ENCODE measurements around the gene DDX42.

Gene DDX42

DNA sequence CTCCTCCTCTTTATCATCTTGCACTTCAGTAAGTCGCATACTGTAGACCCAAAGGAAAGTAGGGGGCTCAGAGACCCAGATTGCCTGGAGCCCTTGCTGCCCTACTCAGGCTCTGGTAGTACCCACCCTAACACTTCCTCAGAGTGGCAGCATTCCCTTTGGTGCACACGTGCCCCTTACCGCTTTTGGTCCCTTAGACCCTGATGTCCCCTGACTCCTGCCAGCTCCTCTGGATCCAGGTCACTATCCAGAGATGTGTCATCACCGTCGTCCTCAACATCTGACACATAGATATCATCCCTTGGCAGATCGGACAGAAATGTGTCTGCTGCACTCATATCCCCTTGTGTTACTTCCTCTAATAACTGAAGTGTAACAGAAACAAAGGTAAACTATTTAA is 47.8 kb downstream of the DDX42 start:
- no peak for DNase-seq (ENCODE audit: low spot score)

GRCh38 chr17:63822537-63822936 is 48.6 kb downstream of the DDX42 start:
- no peak for DNase-seq (ENCODE audit: low spot score)

DNA sequence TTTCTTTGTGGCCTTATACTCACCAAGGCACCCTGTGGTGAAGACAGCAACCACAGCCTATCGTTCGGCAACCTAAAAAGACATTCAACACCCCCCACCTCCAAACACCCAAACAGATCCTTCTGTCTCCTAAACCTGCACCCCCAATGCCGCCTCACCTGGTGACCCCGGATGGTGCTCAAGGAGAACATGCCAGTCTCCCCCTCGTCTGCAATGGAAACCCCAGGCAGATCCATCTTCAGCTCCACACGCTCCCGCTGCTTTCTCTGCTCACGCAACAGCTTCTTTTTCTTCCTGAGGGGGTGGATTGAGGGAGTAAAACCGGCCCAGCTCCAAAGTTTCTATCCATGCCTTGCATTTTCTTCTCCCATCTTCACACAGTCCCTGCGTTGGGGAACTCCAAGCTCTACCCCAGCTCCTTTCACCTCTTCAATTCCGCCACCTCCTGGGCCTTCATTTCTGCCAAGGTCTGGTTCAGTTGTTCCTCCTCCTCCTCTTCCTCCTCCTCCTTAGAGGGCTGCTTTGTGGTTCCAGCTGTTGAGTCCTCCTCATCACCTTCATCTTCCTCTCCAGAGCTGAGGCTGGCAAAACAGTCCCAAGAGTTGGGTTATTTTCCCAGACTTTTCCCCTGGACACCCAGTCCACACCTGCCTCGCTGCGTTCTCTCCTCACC is 49.8 kb downstream of the DDX42 start:
- no peak for DNase-seq (ENCODE audit: low spot score)

DNA sequence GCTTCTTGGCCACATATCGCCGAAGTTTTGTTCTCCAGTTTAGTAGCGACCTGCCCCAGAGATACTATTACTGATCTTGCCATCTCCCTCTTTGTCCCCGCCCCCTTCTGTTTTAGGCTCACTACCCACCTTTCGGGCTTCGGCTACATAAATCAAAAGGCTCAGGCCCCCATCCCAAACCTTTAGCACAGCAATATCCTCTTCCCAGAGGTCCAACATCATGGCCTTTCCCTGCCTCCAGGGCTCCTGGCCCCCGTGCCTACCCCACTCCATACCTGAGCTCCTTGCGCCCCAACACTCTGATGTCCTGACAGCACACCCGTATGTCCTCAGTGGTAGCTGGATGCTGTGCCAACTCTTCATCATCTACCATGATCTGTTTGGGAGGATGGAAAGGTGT is 50.4 kb downstream of the DDX42 start:
- no peak for DNase-seq (ENCODE audit: low spot score)

GRCh38 chr17:63826468-63827001 is 52.6 kb downstream of the DDX42 start:
- DNase-seq (ENCODE audit: low spot score): peak; percentile 26

DNA sequence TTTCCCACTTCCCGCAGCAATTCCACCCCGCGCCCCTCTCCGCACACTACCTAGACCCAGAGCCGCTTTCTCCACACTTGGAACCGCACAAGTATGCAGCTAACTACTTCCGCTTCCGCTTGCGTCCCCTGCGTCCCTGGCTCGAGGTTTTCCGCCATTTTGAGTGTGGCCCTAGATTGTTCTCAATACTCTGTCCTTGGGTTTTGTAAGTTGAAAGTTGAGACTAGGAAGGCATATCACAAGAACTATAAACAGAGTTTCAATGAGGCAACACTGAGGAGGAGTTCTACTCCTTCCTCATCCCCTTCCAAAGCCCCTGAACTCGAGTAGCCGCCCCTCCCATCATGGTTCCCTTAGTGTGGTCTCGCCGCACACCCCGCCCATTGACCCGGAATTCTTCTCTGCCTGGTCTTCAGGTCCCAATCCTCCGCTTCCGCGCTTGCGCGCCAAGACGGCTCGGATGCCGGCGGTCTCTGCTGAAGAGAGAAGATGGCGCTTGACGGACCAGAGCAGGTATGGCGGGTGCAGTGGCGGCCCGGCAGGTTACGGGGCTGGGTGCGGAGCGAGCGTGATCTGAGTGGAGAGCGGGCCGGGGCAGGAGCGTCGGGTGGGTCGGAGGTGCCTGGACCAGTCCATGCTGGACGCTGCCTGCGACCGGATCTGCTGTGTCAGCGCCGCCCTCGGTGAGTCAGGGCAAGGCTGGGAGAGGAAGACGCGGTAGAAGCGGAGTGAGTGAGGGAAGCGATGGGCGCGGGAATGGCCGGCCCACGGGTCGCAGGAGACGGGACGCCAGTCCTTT is 53.2 kb downstream of the DDX42 start, which contains the start of the genes FTSJ3 and PSMC5:
TSS of gene FTSJ3 (minus strand) at position 662 of the 799 bp plus-strand sequence. CDS start 761 bp downstream, outside the sequence.
TSS of gene PSMC5 (plus strand) at position 430 of the 799 bp plus-strand sequence. CDS start at position 490, 60 bp downstream.
- peak; percentile 95 for DNase-seq (ENCODE audit: low spot score)

GRCh38 chr17:63827801-63828221 is 53.8 kb downstream of the DDX42 start:
- DNase-seq (ENCODE audit: low spot score): no peak

DNA sequence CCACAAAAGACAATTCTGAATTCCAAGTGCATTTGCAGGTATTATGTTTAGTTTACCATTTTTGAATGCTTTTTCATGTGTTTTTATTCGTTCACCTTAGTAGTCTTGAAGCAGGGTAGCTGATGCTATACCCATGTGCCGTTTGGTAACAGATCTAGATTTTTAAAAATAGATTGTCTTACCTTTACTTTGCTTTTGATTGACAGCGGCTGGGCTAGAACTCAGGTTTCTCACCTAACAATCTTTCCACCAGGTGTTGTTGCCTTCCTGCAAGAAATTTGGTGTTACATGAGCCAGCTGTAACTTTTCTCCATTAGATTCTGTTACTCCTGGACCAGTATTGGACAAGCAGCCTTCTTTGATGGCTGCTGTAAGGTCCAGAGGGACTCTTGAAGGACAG is 55.0 kb downstream of the DDX42 start:
- DNase-seq (ENCODE audit: low spot score): no peak

GRCh38 chr17:63830278-63830677 is 56.3 kb downstream of the DDX42 start:
- DNase-seq (ENCODE audit: low spot score): no peak

- no peak for DNase-seq (ENCODE audit: low spot score)
Observed at GRCh38 chr17:63830904-63831491, 57.0 kb downstream of the DDX42 start.

DNA sequence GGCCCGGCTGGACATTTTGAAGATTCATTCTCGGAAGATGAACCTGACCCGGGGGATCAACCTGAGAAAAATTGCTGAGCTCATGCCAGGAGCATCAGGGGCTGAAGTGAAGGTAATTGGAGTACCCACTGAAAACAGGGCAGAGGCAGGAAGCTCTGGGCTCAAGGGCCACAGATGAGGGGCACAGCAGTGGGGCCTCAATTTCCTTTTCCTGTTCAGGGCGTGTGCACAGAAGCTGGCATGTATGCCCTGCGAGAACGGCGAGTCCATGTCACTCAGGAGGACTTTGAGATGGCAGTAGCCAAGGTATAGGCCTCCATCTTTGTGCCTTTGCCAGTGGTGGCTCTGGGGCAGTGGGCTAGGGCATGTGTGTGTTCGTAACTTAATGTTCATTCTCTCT is 57.5 kb downstream of the DDX42 start:
- DNase-seq (ENCODE audit: low spot score): no peak

DNA sequence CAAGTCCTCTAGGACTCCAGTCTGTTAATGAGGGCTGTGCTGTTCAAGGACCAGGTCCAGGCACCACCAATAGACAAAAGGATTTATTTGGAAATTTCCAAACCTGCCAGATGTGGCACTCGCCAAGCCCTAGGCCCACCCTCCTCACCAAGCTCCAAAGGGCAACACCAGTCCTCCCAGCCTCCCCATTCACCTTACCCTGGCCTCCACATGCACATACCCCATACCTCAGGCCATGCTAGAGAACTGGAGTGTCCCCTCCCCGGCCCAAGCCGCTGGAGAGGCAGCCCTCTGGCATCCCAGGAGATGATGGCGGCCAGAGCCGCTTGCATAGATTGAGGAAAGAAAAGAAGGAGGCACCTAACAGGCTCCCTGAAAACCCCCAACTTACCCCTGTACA is 58.0 kb downstream of the DDX42 start:
- no peak for DNase-seq (ENCODE audit: low spot score)

- DNase-seq (ENCODE audit: low spot score): no peak
Observed at GRCh38 chr17:63832455-63832854, 58.5 kb downstream of the DDX42 start.

DNA sequence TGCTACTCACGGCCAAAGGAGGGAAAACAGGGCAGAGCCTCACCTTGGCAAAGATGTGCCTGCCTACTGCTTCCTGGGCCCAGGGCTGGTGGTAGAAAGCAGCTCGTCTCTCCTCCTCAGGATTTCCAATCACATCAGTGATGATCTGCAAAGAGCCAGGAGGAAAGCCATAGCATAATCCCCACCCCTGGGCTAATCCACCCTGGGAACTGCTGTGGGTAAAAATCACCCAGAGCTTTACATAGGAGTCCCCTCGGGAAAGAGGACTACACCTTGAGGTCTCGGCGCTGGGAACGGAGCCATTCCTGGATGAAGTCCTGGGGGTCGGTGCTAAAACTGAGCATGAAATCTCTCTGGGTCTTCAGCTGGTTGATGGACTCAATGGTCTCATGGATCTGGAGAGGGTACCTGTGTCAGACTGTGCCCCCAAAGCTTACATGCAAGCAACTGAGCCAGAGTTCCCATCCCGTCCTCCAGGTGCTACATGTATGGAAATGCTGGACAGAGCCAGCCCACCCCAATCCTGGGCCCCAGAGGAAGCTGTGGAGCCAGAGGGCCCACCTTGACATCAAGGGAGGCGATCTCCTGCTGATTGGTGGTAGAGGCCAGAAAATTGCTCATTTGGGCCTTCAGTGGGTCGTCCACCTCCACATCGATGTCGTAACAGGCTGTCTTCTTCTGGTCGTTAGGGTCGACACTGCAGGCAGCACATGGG is 59.2 kb downstream of the DDX42 start:
- no peak for DNase-seq (ENCODE audit: low spot score)

- no peak for DNase-seq (ENCODE audit: low spot score)
Observed at GRCh38 chr17:63833741-63834373, 59.9 kb downstream of the DDX42 start.

GRCh38 chr17:63834431-63835166 is 60.6 kb downstream of the DDX42 start:
- DNase-seq (ENCODE audit: low spot score): peak; percentile 79

GRCh38 chr17:63835167-63835720 is 61.3 kb downstream of the DDX42 start:
- no peak for DNase-seq (ENCODE audit: low spot score)

- DNase-seq (ENCODE audit: low spot score): no peak
Observed at GRCh38 chr17:63836811-63837210, 62.8 kb downstream of the DDX42 start.

- no peak for DNase-seq (ENCODE audit: low spot score)
Observed at GRCh38 chr17:63837480-63837879, 63.5 kb downstream of the DDX42 start.

- DNase-seq (ENCODE audit: low spot score): no peak
Observed at GRCh38 chr17:63837962-63838600, 64.1 kb downstream of the DDX42 start.

All from SW480 (cell line).